AG08395 (cell line): Measurements from ENCODE around the gene FKBP2.

Experiments
- DNase-seq: peaks from one replicate; pipeline ENCODE4 v3.0.0; 2012; ENCODE audit warnings: mixed read lengths, low spot score

Gene FKBP2

DNA sequence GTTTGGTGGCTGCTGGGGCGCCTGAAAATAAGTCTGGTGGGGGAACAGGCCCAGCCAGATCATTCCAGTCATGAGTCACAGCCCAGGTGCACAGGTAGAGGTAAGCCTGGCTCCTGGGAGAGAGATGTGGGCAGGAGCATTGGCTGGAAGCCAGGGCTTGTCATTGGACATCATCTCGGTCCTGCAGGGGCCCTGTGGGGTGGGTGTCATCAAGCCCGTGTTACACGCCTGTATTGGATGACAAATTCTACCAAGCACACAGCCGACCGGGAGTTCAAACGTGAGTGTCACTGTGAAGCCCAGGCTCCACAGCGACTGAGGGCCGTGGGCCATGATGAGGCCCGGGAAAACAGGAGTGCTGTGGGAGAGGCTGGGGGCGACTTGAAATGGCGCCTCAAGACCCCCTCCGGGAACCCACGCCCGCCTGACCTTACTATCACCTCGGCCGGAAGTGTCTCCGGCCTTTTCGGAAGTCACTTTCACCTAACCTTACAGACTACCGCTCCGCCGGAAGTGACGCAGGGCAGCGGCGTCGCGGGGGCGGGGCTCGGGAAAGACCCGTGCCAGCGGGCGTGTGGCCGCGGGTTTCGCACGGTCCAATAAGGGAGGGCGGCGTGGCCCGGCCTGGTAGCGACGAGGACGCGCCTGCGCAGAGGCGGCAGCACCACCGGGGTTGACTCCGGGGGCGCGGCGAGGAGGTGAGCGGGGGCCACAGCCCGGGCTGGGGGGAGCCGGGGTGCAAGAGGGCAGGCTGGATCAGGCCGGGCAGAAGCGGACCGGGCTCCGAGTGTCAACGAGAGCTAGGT lies at the start of gene FKBP2:
TSS of gene FKBP2 (plus strand) at position 661 of the 806 bp plus-strand sequence. CDS start 1,293 bp downstream, outside the sequence.
- peak; percentile 99 for DNase-seq

DNA sequence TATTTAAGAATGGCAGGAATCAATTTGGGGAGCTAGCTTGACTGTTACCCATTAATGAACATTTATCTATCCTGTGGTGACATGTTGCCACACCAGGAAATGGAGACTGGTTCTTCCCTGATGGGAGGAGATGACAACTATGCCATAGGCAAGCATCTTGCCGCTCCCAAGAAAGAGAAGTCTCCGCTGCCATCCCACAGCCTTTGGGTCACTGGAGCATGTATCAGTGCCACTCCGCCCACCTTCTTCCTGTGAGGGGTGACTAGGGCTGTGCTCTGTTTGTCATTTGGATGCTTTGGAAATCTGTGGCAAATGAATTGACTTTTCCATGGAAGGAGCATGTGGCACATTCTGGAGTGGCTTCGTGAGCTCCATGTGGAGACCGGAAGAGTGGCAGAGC lies 48.5 kb upstream of the FKBP2 start:
- no peak for DNase-seq

GRCh38 chr11:64196626-64197025 lies 44.3 kb upstream of the FKBP2 start:
- DNase-seq = no peak

GRCh38 chr11:64198511-64198910 lies 42.4 kb upstream of the FKBP2 start:
- DNase-seq = no peak

DNA sequence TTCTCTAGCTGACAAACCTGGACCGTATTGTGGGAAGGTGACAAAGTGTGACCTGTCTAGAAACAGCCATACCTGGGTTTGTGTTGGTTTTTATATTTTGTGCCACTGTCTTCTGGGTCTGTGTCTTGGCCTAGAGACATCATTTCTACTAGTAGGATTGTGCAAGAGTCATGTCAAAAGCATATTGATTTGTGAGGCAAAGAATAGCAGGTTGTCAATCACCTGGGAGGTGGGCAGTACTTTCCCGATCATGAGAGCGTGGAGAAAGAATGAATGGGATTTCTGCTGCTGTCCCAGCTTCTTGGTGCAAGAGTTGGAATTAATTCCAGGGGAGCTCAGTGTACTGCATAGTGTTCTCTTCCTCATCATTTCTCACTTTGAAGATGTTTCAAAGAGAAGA lies 39.4 kb upstream of the FKBP2 start:
- no peak for DNase-seq

GRCh38 chr11:64202992-64203391 lies 37.9 kb upstream of the FKBP2 start:
- no peak for DNase-seq

DNA sequence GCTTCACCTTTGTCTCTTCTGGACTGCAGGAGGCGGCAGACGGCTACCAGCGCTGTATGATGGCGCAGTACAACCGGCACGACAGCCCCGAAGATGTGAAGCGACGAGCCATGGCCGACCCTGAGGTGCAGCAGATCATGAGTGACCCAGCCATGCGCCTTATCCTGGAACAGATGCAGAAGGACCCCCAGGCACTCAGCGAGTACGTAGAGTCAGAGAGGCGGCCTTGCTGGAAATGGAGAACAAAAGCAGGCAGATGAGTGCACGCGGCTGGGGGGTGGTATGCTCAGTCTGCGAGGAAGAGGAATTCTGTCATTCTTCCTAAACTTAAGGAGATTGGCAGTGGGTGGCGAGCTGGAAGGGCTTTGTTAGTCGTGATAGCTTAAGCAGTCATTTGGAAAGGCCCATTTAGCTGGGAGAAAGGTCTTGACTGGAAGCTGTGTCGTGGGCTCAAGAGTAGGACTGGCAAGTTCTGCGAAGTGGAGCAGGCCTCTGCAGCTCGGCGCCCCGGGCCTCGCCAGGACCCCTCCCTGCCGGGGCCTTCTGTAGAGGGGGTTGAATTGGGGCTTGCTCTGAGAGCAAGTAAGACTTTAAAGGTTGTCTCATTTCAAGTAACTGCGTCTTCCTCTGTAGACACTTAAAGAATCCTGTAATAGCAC lies 37.3 kb upstream of the FKBP2 start:
- DNase-seq = no peak

- DNase-seq = no peak
Observed at GRCh38 chr11:64204080-64204440, 36.8 kb upstream of the FKBP2 start.

DNA sequence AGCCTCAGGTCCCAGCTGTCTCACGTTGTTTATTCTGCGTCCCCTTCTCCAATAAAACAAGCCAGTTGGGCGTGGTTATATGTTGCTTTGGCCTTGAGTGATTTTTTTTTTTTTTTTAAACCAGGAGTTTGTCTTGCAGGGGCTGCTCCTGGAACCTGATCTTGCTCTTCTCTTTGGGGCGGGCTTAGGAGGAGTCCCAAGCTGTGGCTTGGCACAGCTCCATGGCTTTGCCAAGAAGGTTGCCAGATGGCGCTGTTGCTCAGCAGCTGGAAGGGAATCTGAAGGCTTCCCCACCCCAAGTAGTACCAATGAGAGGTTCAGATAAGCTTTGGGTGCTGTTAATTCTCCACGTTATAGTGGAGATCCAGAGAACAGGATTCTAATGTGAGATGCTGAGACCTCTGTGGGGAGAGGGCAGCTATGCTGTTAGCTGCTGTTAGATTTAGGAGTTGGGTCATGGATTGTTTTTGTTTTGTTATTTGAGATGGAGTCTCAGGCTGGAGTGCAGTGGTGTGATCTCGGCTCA lies 36.4 kb upstream of the FKBP2 start:
- peak; percentile 96 for DNase-seq

GRCh38 chr11:64206457-64207255 lies 34.2 kb upstream of the FKBP2 start, which contains the start of gene FERMT3:
Gene FERMT3 (plus strand): TSS chr11:64206721. CDS start chr11:64207365, 644 bp downstream.
- DNase-seq = no peak

DNA sequence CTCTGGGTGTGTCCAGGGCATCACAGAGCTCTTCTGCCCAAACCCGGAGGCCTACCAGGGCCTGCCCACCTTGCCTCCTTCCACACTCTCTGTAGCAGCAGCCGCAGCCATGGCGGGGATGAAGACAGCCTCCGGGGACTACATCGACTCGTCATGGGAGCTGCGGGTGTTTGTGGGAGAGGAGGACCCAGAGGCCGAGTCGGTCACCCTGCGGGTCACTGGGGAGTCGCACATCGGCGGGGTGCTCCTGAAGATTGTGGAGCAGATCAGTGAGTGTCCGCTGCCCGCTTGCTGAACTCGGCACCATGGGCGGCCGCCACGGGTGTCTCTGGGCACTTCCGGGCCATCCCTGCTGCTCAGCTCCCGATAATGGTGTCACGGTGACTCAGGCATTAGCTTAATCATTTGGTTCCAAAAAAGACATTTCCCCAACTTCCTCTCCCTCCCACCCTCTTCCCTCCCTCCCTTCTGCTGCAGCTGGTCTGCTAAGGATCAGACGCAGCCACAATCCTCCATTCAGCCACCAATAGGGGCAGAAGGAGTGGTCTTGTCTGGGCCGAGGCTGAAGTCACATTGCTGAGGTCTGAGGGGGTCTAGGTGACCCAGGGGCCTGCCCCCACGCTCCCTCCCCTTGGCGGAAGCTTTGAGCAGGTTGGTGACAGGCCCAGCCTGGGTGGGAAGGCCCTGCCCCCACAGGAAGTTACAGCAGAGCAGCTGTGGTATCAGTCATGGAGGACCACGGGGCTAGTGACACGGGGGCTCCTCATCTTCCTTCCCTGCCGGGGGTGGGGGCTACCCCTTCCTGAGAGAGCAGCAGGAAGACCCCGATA lies 33.4 kb upstream of the FKBP2 start:
- DNase-seq = peak; percentile 83

- DNase-seq = no peak
Observed at GRCh38 chr11:64208086-64208795, 32.7 kb upstream of the FKBP2 start.

- no peak for DNase-seq
Observed at GRCh38 chr11:64208796-64209562, 31.9 kb upstream of the FKBP2 start.

DNA sequence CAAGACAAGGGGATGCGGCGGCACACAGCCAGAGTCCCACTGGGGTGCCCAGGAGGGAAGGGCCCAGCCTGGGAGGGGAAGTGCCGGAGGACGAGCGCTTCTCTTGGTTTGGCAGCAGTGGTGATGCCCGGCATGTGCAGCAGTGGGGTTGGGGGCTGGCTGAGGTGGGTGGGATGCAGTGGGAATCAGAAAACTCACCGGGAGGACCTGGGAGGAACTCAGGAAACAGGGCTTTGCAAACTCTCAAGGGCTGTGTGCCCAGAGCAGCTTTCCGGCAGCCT lies 31.4 kb upstream of the FKBP2 start:
- no peak for DNase-seq

- no peak for DNase-seq
Observed at GRCh38 chr11:64210301-64211020, 30.4 kb upstream of the FKBP2 start.

DNA sequence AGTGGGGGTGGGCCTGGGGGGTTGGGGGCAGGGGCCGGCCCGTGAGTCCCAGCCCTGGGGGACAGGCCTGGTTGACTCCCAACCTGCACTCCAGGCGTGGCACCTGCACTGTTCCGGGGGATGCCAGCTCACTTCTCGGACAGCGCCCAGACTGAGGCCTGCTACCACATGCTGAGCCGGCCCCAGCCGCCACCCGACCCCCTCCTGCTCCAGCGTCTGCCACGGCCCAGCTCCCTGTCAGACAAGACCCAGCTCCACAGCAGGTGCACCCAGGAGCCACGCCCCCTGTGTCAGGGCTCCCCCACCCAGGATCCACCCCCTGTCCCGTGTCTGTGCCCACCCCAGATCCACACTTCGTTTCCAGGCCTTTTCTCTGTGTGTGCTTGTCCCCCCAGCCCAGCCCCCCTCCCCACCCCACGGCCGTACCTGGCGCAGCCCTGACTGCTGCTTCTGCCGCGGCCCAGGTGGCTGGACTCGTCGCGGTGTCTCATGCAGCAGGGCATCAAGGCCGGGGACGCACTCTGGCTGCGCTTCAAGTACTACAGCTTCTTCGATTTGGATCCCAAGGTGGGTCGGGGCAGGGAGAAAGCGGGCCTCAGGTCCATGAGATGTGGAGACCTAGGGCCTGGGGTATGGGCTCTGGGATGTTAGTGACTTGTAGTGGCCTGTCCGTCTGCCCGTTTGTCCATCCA lies 29.6 kb upstream of the FKBP2 start:
- DNase-seq = no peak

DNA sequence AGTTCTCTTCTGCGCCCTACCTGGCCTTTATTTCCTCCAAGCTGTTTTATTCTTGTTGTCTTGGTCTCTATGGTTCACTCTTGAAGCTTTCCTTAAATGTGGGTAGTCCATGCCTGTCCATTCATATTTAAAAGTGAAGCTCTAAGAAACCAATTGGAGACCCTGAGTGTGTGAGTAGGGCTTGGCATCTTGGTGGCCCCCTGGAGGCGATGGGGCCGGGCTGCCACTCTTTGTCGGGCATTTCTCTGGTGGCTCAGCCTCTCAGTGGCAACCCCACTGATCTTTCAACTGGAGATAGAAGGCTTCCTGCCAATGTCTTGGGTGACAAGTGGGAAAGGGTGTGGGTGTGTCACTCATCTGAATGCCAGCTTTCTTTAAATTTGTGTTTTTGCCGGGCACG lies 24.0 kb upstream of the FKBP2 start:
- DNase-seq = no peak

DNA sequence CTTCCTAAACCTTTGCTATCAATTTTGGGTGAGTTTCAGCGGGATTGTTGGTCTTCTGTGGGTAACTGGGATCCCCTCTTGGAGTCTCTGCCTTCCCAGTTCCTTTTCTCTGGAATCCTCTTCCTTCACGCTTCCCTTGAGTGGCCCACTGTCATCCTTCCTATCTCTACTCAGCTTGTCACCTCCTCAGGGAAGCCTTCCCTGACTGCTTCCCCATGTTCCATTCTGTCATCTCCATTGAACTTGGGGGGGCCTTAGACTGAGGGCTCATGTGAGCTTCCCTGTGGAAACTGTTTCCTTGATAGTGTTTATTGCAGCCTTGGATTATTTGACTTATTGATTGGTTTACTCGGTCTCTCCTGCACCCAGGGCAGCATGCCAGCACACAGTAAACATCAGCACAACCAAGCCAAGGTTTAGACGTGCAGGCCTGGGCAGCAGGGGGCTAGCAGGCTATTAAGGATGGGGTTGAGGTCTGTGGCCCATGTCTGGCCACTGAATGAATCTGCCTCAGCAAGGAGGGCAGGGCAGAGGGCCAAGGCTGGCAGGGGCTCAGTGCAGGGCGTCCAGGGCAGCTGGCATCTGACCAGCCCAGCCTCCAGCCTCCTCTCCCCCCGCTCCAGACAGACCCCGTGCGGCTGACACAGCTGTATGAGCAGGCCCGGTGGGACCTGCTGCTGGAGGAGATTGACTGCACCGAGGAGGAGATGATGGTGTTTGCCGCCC lies 22.1 kb upstream of the FKBP2 start:
- no peak for DNase-seq

- no peak for DNase-seq
Observed at GRCh38 chr11:64219354-64219684, 21.6 kb upstream of the FKBP2 start.
